ENCODE data around the gene FBH1.

The FBH1 gene

GRCh38 chr10:5854131-5854475, 35.9 kb upstream of the FBH1 start:
- TF ChIP-seq CTCF (IDR thresholded peaks at IDR 0.05; ENCODE audit: low read depth, low read length) = no peak
- no peak for TF ChIP-seq POLR2A (IDR thresholded peaks at IDR 0.05; ENCODE audit: extremely low read depth, insufficient read length)
- TF ChIP-seq, protein P1, sequence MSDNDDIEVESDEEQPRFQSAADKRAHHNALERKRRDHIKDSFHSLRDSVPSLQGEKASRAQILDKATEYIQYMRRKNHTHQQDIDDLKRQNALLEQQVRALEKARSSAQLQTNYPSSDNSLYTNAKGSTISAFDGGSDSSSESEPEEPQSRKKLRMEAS (IDR thresholded peaks at IDR 0.05; ENCODE audit: low read depth, low read length) = no peak
- TF ChIP-seq MYC (IDR thresholded peaks at IDR 0.05; ENCODE audit: low read depth, low read length) = no peak
- DNase-seq (ENCODE audit: low read depth) = no peak
- no peak overlapping the region for H3K4me3 ChIP-seq (ENCODE audit: low read depth, low read length)

- H3K4me3 ChIP-seq (ENCODE audit: low read depth, low read length) = no peak overlapping the region
- no peak for DNase-seq (ENCODE audit: low read depth)
- TF ChIP-seq MYC (IDR thresholded peaks at IDR 0.05; ENCODE audit: low read depth, low read length) (no peak), CTCF (IDR thresholded peaks at IDR 0.05; ENCODE audit: low read depth, low read length) (no peak), POLR2A (IDR thresholded peaks at IDR 0.05; ENCODE audit: extremely low read depth, insufficient read length) (no peak)
- TF ChIP-seq, protein P1 (IDR thresholded peaks at IDR 0.05; ENCODE audit: low read depth, low read length) = no peak
Observed at GRCh38 chr10:5855979-5856700, 33.9 kb upstream of the FBH1 start.

DNA sequence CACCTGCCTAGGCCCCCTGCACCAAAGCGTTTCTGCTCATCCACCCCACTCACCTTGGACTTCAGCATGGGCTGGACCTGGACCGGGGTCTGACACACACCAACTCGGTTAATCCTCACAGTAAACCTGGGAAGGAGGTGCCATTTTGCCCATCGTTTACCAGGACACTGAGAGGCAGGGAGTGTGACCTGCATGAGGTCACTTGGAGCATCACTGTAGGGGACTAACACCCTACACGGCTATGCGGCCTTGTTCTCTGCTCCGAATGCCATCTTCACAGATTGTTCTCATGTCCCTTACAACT, 33.4 kb upstream of the FBH1 start:
- no peak for DNase-seq (ENCODE audit: low read depth)
- TF ChIP-seq MYC (IDR thresholded peaks at IDR 0.05; ENCODE audit: low read depth, low read length) (no peak), POLR2A (IDR thresholded peaks at IDR 0.05; ENCODE audit: extremely low read depth, insufficient read length) (no peak), CTCF (IDR thresholded peaks at IDR 0.05; ENCODE audit: low read depth, low read length) (no peak)
- TF ChIP-seq, protein P1 (IDR thresholded peaks at IDR 0.05; ENCODE audit: low read depth, low read length) = no peak
- H3K4me3 ChIP-seq (ENCODE audit: low read depth, low read length) = no peak overlapping the region

DNA sequence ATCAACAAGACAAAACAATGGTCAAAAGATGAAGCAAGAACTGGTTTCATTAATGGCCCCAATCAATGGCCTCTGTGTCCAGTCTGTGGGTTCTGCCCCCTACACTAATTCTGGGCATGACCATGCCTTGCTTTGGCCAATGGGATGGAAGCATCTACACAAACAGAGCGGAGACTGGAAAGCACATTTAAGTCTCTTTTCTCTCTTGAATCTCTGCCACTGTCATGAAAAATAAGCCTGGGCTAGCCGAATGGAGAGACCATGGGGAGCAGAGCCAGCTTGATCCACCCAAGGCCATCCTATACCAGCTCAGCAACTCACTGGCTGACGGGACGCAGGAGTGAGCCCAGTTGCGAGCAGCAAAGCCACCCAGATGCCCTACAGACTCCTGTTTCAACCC, 31.2 kb upstream of the FBH1 start:
- H3K4me3 ChIP-seq (ENCODE audit: low read depth, low read length) = no peak overlapping the region
- DNase-seq (ENCODE audit: low read depth) = no peak
- TF ChIP-seq CTCF (IDR thresholded peaks at IDR 0.05; ENCODE audit: low read depth, low read length) (no peak), POLR2A (IDR thresholded peaks at IDR 0.05; ENCODE audit: extremely low read depth, insufficient read length) (no peak), MYC (IDR thresholded peaks at IDR 0.05; ENCODE audit: low read depth, low read length) (no peak)
- TF ChIP-seq, protein P1 (IDR thresholded peaks at IDR 0.05; ENCODE audit: low read depth, low read length) = no peak

DNA sequence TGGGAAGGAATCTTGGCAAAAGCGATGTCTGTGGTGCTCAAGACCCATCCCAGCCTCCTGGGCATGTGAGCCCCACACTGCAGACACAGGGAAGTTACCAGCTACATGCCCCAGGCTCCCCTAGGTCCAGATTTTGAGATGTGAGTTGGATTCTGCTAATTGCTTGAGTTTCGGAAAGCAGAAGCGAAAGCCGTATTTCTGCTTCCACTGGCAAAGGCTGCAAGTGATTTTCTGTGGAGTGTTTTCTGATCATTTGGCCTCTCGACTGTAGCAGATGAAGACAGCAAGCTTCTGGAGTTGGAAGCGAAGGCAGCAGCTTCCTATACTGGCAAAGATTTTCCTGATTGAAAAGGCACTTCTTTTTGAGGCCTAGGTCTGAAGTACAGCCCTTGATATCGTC, 30.0 kb upstream of the FBH1 start:
- no peak for TF ChIP-seq POLR2A (IDR thresholded peaks at IDR 0.05; ENCODE audit: extremely low read depth, insufficient read length)
- no peak for TF ChIP-seq CTCF (IDR thresholded peaks at IDR 0.05; ENCODE audit: low read depth, low read length)
- no peak for TF ChIP-seq MYC (IDR thresholded peaks at IDR 0.05; ENCODE audit: low read depth, low read length)
- TF ChIP-seq, protein P1 (IDR thresholded peaks at IDR 0.05; ENCODE audit: low read depth, low read length) = no peak
- H3K4me3 ChIP-seq (ENCODE audit: low read depth, low read length) = no peak overlapping the region
- no peak for DNase-seq (ENCODE audit: low read depth)

Data from NB4 (cell line).